ENCODE data around the gene SLC39A9. TPM values are rescaled to one million over a fixed set of nuclear protein-coding genes. Genes with fewer than 3 reads are reported as not detected.
"Not testable (repeated sequence)": the region's sequence is repeated elsewhere in the genome, so short reads cannot be mapped to it uniquely, and the experiment has no call there.

SLC39A9 gene
- total RNA-seq, 1 donor from 2014 or later, result 60.9 TPM

- Mint-ChIP-seq H3K27me3 (peaks cover 69% of the 10 kb centered on the region), H3K27ac (no peak overlapping the region)
Observed at GRCh38 chr14:69491193-69491592, 92.7 kb downstream of the SLC39A9 start.

GRCh38 chr14:69493038-69493437, 94.5 kb downstream of the SLC39A9 start:
- no peak for TF ChIP-seq CTCF (conservative IDR thresholded peaks at IDR 0.05)
- no peaks in the 10 kb centered on the region for H3K9me3 Mint-ChIP-seq
- H3K4me3 Mint-ChIP-seq, result no peak overlapping the region
- H3K4me1 Mint-ChIP-seq (ENCODE audit: unreplicated experiment), result no peaks in the 10 kb centered on the region
- no peak overlapping the region for H3K27ac Mint-ChIP-seq
- H3K36me3 Mint-ChIP-seq, result no peaks in the 10 kb centered on the region
- DNase-seq (ENCODE audit: extremely low spot score, unreplicated experiment), result no peak
- H3K27me3 Mint-ChIP-seq, result peaks cover 53% of the 10 kb centered on the region

More at GRCh38 chr14:69491193-69491592, 92.7 kb downstream of the SLC39A9 start:
- Mint-ChIP-seq H3K4me3 (no peak overlapping the region), H3K4me1 (ENCODE audit: unreplicated experiment) (peaks cover 4% of the 10 kb centered on the region), H3K9me3 (no peaks in the 10 kb centered on the region), H3K36me3 (no peaks in the 10 kb centered on the region)
- no peak for DNase-seq (ENCODE audit: extremely low spot score, unreplicated experiment)
- no peak for TF ChIP-seq CTCF (conservative IDR thresholded peaks at IDR 0.05)

GRCh38 chr14:69493791-69494190, 95.3 kb downstream of the SLC39A9 start:
- no peak overlapping the region for H3K27ac Mint-ChIP-seq
- no peak for DNase-seq (ENCODE audit: extremely low spot score, unreplicated experiment)
- no peak overlapping the region for H3K4me3 Mint-ChIP-seq
- no peaks in the 10 kb centered on the region for H3K36me3 Mint-ChIP-seq
- H3K4me1 Mint-ChIP-seq (ENCODE audit: unreplicated experiment), result no peaks in the 10 kb centered on the region
- H3K9me3 Mint-ChIP-seq, result no peaks in the 10 kb centered on the region
- TF ChIP-seq CTCF (conservative IDR thresholded peaks at IDR 0.05), result no peak
- peaks cover 45% of the 10 kb centered on the region for H3K27me3 Mint-ChIP-seq

GRCh38 chr14:69495341-69495921, 96.9 kb downstream of the SLC39A9 start:
- Mint-ChIP-seq H3K36me3 (no peaks in the 10 kb centered on the region), H3K4me1 (ENCODE audit: unreplicated experiment) (no peaks in the 10 kb centered on the region), H3K9me3 (no peaks in the 10 kb centered on the region), H3K27me3 (peaks cover 39% of the 10 kb centered on the region), H3K27ac (no peak overlapping the region), H3K4me3 (no peak overlapping the region)
- no peak for TF ChIP-seq CTCF (conservative IDR thresholded peaks at IDR 0.05)
- no peak for DNase-seq (ENCODE audit: extremely low spot score, unreplicated experiment)

- peaks cover 24% of the 10 kb centered on the region for H3K27me3 Mint-ChIP-seq
- H3K27ac Mint-ChIP-seq; H3K9me3 Mint-ChIP-seq; DNase-seq (ENCODE audit: extremely low spot score, unreplicated experiment); H3K36me3 Mint-ChIP-seq; H3K4me3 Mint-ChIP-seq; H3K4me1 Mint-ChIP-seq (ENCODE audit: unreplicated experiment): not testable (repeated sequence)
Observed at GRCh38 chr14:69497866-69498265, 99.4 kb downstream of the SLC39A9 start.

- not testable (repeated sequence) for H3K27ac Mint-ChIP-seq; DNase-seq (ENCODE audit: extremely low spot score, unreplicated experiment); H3K9me3 Mint-ChIP-seq; H3K4me1 Mint-ChIP-seq (ENCODE audit: unreplicated experiment); H3K4me3 Mint-ChIP-seq; H3K36me3 Mint-ChIP-seq
- peaks cover 22% of the 10 kb centered on the region for H3K27me3 Mint-ChIP-seq
Observed at GRCh38 chr14:69498286-69498685, 99.8 kb downstream of the SLC39A9 start.

GRCh38 chr14:69499436-69499835, 100.9 kb downstream of the SLC39A9 start:
- no peak overlapping the region for H3K4me3 Mint-ChIP-seq
- H3K27me3 Mint-ChIP-seq, result peaks cover 16% of the 10 kb centered on the region
- no peaks in the 10 kb centered on the region for H3K4me1 Mint-ChIP-seq (ENCODE audit: unreplicated experiment)
- no peak for DNase-seq (ENCODE audit: extremely low spot score, unreplicated experiment)
- no peak overlapping the region for H3K27ac Mint-ChIP-seq
- no peaks in the 10 kb centered on the region for H3K9me3 Mint-ChIP-seq
- no peak for TF ChIP-seq CTCF (conservative IDR thresholded peaks at IDR 0.05)
- no peaks in the 10 kb centered on the region for H3K36me3 Mint-ChIP-seq

Data from type B pancreatic cell (in vitro differentiated cells).